CD4-positive, alpha-beta T cell treated with Interleukin-2 at 100 ng/mL for 4 hours (primary cell): ENCODE measurements around the gene SNAPC3.

ENCODE experiments used
- DNase-seq: peaks from one replicate; pipeline ENCODE4 v3.0.0-alpha.2; 2020; ENCODE audit warnings: low spot score

SNAPC3 gene

DNA sequence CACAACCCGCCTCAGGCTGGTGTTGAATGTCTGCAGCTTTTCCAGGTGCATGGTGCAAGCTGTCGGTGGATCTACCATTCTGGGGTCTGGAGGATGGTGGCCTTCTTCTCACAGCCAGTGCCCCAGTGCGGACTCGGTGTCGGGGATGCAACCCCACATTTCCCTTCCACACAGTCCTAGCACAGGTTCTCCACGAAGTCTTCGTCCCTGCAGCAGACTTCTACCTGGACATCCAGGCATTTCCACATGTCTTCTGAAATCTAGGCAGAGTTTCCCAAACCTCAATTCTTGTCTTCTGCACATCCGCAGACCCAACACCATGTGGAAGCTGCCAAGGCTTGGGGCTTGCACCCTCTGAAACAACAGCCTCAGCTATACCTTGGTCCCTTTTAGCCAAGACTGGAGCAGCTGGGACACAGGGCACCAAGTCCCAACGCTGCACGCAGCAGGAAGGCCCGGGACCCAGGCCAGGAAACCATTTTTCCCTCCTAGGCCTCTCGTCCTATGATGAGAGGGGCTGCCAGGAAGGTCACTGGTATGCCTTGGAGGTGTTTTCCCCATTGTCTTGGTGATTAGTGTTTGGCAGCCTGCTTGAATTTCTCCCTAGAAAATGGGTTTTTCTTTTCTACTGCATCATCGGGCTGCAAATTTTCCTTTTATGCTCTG is 69.9 kb downstream of the SNAPC3 start:
- DNase-seq: no peak

DNA sequence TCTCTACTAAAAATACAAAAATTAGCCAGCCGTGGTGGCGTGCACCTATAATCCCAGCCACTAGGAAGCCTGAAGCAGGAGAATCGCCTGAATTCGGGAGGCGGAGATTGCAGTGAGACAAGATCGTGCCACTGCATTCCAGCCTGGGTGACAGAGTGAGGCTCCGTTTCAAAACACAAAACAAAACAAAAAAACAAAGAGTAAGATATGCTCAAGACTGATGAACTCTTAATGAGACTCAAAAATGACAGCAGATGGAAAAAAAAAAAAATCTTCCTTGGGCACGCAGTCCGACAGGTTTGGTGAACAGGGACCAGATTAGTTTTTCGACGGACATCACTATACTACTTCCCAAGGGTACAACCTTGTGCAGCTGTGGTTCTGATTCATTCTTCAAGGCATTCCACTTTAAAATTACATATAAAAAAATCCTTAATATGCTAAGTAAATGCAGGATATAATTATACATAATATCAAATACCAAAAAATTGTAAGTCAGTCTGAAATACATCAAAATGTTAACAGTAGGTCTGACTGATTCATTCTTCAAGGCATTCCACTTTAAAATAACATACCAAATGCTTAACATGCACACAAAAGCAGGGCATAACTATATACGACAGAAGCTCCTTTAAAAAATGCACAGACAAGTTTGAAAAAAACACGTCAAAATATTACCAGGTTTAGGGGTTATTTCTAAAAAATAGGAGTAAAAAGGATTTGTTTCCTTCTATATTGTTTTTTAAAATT is 75.7 kb downstream of the SNAPC3 start:
- DNase-seq: no peak

DNA sequence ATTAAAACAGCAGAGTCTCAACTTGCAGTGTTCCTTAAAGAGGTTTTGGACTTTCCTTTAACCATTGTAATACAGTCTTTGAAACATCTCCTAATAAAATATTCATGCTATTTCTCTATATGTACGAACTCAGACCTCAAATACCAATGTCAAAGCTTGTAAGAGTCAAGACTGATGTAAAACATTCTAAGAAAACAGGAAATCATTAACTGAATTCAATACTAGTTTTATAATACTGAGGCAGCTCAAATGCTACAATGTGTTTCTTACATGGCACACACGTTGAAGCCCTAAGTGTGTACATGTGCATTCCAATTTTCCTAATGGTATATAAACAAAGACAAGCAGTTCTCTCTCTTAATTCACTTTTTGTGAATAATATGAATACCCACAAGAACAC is 76.5 kb downstream of the SNAPC3 start:
- DNase-seq: no peak

DNA sequence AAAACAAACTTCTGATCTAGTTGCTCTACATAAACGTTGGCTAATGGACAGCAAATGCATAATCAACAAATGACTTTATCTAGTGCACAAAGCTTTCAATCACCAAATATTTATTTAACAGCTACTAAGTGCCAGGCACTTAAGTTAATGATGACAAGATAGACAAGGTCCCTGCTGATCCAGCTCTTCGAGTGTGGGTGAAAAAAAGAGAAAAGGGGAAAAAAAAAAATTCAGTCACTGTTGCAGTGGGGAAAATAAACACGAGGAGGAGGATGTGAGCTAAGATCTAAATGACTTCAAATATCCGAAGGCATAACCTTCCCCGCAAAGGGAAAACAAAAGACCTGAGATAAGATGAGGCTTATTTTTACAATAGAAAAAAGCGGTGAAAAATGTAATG is 78.5 kb downstream of the SNAPC3 start:
- no peak for DNase-seq

DNA sequence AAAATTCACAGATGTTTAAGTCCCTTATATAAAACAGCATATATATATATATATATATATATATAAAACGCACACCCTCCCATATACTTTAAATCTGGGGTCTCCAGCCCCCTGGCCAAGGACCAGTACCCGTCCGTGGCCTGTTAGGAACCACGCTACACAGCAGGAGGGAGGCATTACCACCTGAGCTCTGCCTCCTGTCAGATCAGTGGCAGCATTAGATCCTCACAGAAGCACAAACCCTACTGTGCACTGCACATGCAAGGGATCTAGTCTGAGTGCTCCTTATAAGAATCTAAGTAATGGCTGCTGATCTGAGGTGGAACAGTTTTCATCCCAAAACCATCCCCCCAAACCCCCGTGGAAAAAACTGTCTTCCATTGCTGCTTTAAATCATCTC is 79.1 kb downstream of the SNAPC3 start:
- no peak for DNase-seq

DNA sequence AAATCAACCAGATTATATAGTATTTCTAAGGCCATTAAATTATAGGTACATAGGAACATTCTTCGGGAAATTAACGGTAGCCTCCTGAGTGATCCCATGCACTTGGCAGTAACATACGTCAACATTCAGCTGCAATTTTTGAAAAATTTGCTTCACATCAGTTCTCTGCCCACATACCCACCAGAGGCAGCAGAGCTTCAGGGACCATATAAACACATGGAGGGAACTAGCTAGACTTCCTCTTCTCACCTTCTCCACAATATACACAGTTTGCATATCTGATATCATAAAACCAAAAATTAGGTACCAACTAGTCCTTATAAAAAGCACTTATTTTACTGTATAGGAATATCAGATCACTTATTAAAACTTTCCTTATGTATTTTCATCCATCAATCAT is 83.2 kb downstream of the SNAPC3 start:
- DNase-seq: no peak

DNA sequence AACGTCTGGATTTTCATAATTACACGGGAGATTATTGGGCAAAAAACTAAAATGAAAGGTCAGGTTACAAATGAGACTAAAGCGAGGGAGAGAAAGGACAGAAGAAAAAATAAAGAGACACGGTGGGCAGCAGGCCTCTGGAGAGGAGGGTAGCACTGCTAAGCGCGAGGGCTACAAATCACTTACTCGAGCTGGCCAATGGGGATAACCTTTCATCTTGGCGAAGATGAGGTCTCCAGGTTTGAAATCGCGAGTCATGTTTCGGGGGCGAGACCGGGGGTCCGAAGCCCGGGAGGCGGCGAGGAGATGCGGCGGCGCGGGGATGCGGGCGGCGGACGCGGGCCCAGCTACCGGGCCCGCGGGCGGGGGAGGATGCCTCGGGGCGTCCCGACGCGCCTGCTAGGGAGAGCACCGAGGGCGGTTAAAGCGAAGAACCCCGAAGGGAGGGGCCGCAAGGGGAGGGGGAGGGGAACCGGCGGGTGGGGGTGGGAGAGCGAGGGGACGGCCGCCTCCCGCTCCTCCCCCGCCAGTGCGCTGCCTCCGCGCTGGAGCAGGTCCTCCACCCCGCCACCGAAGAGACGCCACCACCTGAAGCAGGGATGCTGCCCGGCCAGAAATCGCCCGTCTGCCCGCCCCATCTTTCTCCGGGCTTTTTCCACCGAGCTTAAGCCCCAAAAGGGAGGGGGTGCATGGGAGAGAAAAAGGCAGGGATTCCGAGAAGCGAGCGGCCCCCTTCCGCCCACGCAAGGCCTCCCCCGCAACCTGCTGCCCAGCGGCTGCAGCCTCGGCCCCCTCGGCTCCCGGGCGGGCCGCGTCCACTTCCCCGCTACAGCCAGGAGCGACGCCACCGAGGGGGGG is 87.5 kb downstream of the SNAPC3 start:
- DNase-seq: peak; percentile 60

DNA sequence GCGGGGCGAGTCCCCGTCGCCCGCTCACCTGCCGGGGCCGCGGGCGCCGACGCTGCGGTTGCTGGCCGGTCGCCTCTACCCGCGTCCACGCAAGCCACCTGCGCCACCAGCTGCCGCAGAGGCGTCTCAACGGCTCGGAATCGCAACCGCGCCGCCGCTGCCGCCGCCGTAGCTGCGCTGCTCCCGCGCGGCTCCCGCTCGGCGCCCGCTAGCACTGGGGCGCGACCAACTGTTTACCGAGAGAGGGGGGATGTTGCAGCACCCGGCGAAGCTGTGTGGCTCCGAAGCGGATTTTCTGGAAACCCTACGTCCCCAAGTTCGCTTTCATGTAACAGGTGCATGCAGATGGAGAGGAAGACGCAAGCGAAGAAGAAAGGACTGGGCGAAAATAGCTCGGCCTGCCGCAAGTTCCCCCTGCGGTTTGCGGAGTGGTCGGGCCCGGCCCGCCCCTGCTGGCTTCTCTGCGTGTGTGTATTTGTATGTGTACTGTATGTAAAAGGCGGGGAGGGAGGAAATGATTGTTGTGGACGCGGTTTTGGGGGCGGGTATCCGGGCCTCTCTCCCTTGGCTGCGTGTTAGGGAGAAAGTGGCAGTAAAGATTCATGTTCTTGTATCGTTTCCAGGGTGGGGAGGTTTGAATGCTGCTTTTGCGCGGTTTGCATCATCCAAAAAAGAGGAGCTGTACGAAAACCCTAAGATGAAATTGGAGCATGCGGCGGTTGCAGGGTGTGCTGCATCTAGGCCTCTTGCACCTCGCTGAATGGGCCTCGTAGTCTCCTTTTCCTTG is 88.3 kb downstream of the SNAPC3 start, which contains the start of gene PSIP1:
Gene PSIP1 (minus strand): TSS at position 182 of the 787 bp plus-strand sequence. CDS start 782 bp downstream, outside the sequence.
- DNase-seq: peak; percentile 88
